Measurements from ENCODE around the gene FBXO40. TPM values are rescaled to one million over a fixed set of nuclear protein-coding genes. Genes with fewer than 3 reads are reported as not detected.

The FBXO40 gene
- total RNA-seq, 1 donor from 2014 or later, result not detected

- Mint-ChIP-seq H3K36me3 (ENCODE audit: unreplicated experiment) (no peaks in the 10 kb centered on the region), H3K4me1 (ENCODE audit: low read depth, unreplicated experiment) (peaks cover 13% of the 10 kb centered on the region), H3K9me3 (ENCODE audit: unreplicated experiment) (peaks cover 5% of the 10 kb centered on the region), H3K4me3 (ENCODE audit: unreplicated experiment) (no peak overlapping the region), H3K27me3 (ENCODE audit: unreplicated experiment) (peaks cover 2% of the 10 kb centered on the region), H3K27ac (ENCODE audit: unreplicated experiment) (no peak overlapping the region)
- TF ChIP-seq CTCF (IDR thresholded peaks at IDR 0.05; ENCODE audit: partially characterized antibody, unreplicated experiment), result no peak
- peak; percentile 19 for DNase-seq
Observed at GRCh38 chr3:121627211-121627610, 34.0 kb downstream of the FBXO40 start.

- no peak for TF ChIP-seq CTCF (IDR thresholded peaks at IDR 0.05; ENCODE audit: partially characterized antibody, unreplicated experiment)
- no peak for DNase-seq
- H3K9me3 Mint-ChIP-seq (ENCODE audit: unreplicated experiment), result peaks cover 5% of the 10 kb centered on the region
- H3K36me3 Mint-ChIP-seq (ENCODE audit: unreplicated experiment), result no peaks in the 10 kb centered on the region
- no peak overlapping the region for H3K27ac Mint-ChIP-seq (ENCODE audit: unreplicated experiment)
- H3K4me3 Mint-ChIP-seq (ENCODE audit: unreplicated experiment), result no peak overlapping the region
- H3K27me3 Mint-ChIP-seq (ENCODE audit: unreplicated experiment), result peaks cover 2% of the 10 kb centered on the region
- peaks cover 13% of the 10 kb centered on the region for H3K4me1 Mint-ChIP-seq (ENCODE audit: low read depth, unreplicated experiment)
Observed at GRCh38 chr3:121627622-121628021, 34.4 kb downstream of the FBXO40 start.

- Mint-ChIP-seq H3K4me1 (ENCODE audit: low read depth, unreplicated experiment) (peaks cover 10% of the 10 kb centered on the region), H3K36me3 (ENCODE audit: unreplicated experiment) (no peaks in the 10 kb centered on the region), H3K9me3 (ENCODE audit: unreplicated experiment) (peaks cover 2% of the 10 kb centered on the region), H3K27ac (ENCODE audit: unreplicated experiment) (no peak overlapping the region), H3K4me3 (ENCODE audit: unreplicated experiment) (no peak overlapping the region), H3K27me3 (ENCODE audit: unreplicated experiment) (no peaks in the 10 kb centered on the region)
- DNase-seq, result no peak
- TF ChIP-seq CTCF (IDR thresholded peaks at IDR 0.05; ENCODE audit: partially characterized antibody, unreplicated experiment), result no peak
Observed at GRCh38 chr3:121629601-121630000, 36.4 kb downstream of the FBXO40 start.

GRCh38 chr3:121630355-121630754 is 37.2 kb downstream of the FBXO40 start:
- Mint-ChIP-seq H3K27me3 (ENCODE audit: unreplicated experiment) (no peaks in the 10 kb centered on the region), H3K9me3 (ENCODE audit: unreplicated experiment) (no peaks in the 10 kb centered on the region), H3K27ac (ENCODE audit: unreplicated experiment) (no peak overlapping the region), H3K4me3 (ENCODE audit: unreplicated experiment) (no peak overlapping the region), H3K36me3 (ENCODE audit: unreplicated experiment) (peaks cover 3% of the 10 kb centered on the region), H3K4me1 (ENCODE audit: low read depth, unreplicated experiment) (peaks cover 4% of the 10 kb centered on the region)
- no peak for TF ChIP-seq CTCF (IDR thresholded peaks at IDR 0.05; ENCODE audit: partially characterized antibody, unreplicated experiment)
- DNase-seq, result no peak

GRCh38 chr3:121637922-121638321 is 44.7 kb downstream of the FBXO40 start:
- no peak overlapping the region for H3K27ac Mint-ChIP-seq (ENCODE audit: unreplicated experiment)
- peaks cover 3% of the 10 kb centered on the region for H3K36me3 Mint-ChIP-seq (ENCODE audit: unreplicated experiment)
- no peaks in the 10 kb centered on the region for H3K9me3 Mint-ChIP-seq (ENCODE audit: unreplicated experiment)
- peaks cover 2% of the 10 kb centered on the region for H3K27me3 Mint-ChIP-seq (ENCODE audit: unreplicated experiment)
- no peak for DNase-seq
- no peaks in the 10 kb centered on the region for H3K4me1 Mint-ChIP-seq (ENCODE audit: low read depth, unreplicated experiment)
- TF ChIP-seq CTCF (IDR thresholded peaks at IDR 0.05; ENCODE audit: partially characterized antibody, unreplicated experiment), result no peak
- no peak overlapping the region for H3K4me3 Mint-ChIP-seq (ENCODE audit: unreplicated experiment)
